Heart left ventricle (tissue), 16 donors: ENCODE results near the gene HSPA4L. TPM values are rescaled to one million over a fixed set of nuclear protein-coding genes. Genes with fewer than 3 reads are reported as not detected.

ENCODE experiments used
- ATAC-seq, 4 donors: fragments of 200-7000 bp; cut with Tn5 transposase; one replicate each; pipeline ENCODE4 v1.9.1; 2020 to 2022; ENCODE audit warnings: moderate library complexity in 4 of 4, mild to moderate bottlenecking in 3 of 4, moderate number of reproducible peaks in 1 of 4
- DNase-seq, 5 donors: peaks; one replicate each; pipeline ENCODE4 v3.0.0-alpha.2; 2020
- H3K27ac ChIP-seq, 12 donors: fragments of 200-600 bp; sonication (generic) in 4 of 12; one replicate each; pipeline versions ENCODE4 v1.5.0 to v1.8.0; 2016 to 2022; ENCODE audit warnings: mild to moderate bottlenecking in 2 of 12
- H3K27me3 ChIP-seq, 9 donors: fragments of 200-600 bp; sonication (generic) in 2 of 9; one replicate each; pipeline versions ENCODE4 v1.5.1 to v1.8.0; 2016 to 2022; ENCODE audit warnings: mild to moderate bottlenecking in 3 of 9
- H3K36me3 ChIP-seq, 9 donors: fragments of 200-600 bp; sonication (generic) in 2 of 9; one replicate each; pipeline versions ENCODE4 v1.5.0 to v1.8.0; 2018 to 2022; ENCODE audit warnings: mild to moderate bottlenecking in 2 of 9
- H3K4me1 ChIP-seq, 12 donors: fragments of 200-600 bp; sonication (generic) in 4 of 12; one replicate each; pipeline versions ENCODE4 v1.5.0 to v1.8.0; 2016 to 2022; ENCODE audit warnings: mild to moderate bottlenecking in 3 of 12
- H3K4me3 ChIP-seq, 12 donors: fragments of 200-600 bp; sonication (generic) in 4 of 12; one replicate each; pipeline versions ENCODE4 v1.5.0 to v1.8.0; 2017 to 2022; ENCODE audit warnings: mild to moderate bottlenecking in 9 of 12, moderate library complexity in 4 of 12
- H3K9me3 ChIP-seq, 12 donors: fragments of 200-600 bp; sonication (generic) in 4 of 12; one replicate each; pipeline versions ENCODE4 v1.5.0 to v1.8.0; 2016 to 2022; ENCODE audit warnings: mild to moderate bottlenecking in 1 of 12
- POLR2A ChIP-seq, 2 donors: fragments of 450-650 bp; IDR thresholded peaks; one replicate each; pipeline ENCODE4 v1.6.1; 2017; ENCODE audit warnings: antibody characterized with exemption in 2 of 2, mild to moderate bottlenecking in 2 of 2, moderate library complexity in 2 of 2
- WGBS, 4 donors: extraction: QIAGEN DNeasy Blood & Tissue Kit in 2 of 4; methylation state at CpG; one replicate each; pipeline versions ENCODE4 v1.1.5 to v1.1.7; 2013 to 2018; 5-methylcytosine and 5-hydroxymethylcytosine counted together
- intact Hi-C, 10 donors: fragments of 100-400 bp; cut with DNase I; formaldehyde crosslinking; loops; one replicate each; pipeline versions ENCODE4 v1.11.1 to v1.14.2; 2022
- polyA plus RNA-seq, 2 donors: library from polyadenylated mRNA; stranded (reverse); fragments of 200-250 nt; gene quantifications; one replicate each; pipeline ENCODE4 v1.2.3, GENCODE V29; 2013
- total RNA-seq, 9 donors: library from RNA; depleted of rRNA in 2 of 9; stranded (reverse); fragments of >200 nt in 2 of 9; fragmentation: NEBNext Ultra II Directional in 3 of 9; extraction: Animal tissue kit (Norgen Biotek cat#: 25700) in 3 of 9; gene quantifications; one replicate each; pipeline versions ENCODE4 v1.1.0 to v1.2.4, GENCODE V29; 2016 to 2023
- TF ChIP-seq, protein P1 (sequence below), 12 donors: fragments of 200-600 bp; sonication (generic) in 4 of 12; IDR thresholded peaks; one replicate each; pipeline versions ENCODE4 v1.5.0 to v1.8.0; 2018 to 2022; ENCODE audit warnings: antibody characterized with exemption in 12 of 12, mild to moderate bottlenecking in 5 of 12
- donor health status: ischemic (EF 13 %, LVEDD 7.1; RV severe dilation, severe dysfunction).
- donor health status: healthy with polysubstance abuse.
- donor health status: DM: no; HTN: yes; CAD: no.
- donor health status: DM: no; HTN: no; CAD: no.
- donor health status: ischemic (EF 25% LVEDD 6.9; RV normal size, moderate dysfunction).
- donor health status: ischemic (EF 25% LVEDD 5.7; RV mildly dilated, moderate dysfunction).
- donor health status: healthy.
- donor health status: DM: yes; HTN: yes; CAD: no.
- donor health status: ischemic (EF 35%, LVEDD 5.7; RV mildly dilated, moderate dysfunction).
- donor health status: nonischemic (EF 11% LVEDD 7.7; RV severe dilation, severe dysfunction).
- donor health status: DM: yes; HTN: yes; CAD: no.
- donor health status: PGD.
- donor health status: ischemic (EF 29% LVEDD 5.4; RV normal size, mild dysfunction).
- donor health status: nonischemic (EF 23%, LVEDD 6.1; RV moderate dilation, normal function).

Gene HSPA4L
- total and polyA plus RNA-seq, 11 donors, result 1.3 to 22.9 (median 12.4) TPM

DNA sequence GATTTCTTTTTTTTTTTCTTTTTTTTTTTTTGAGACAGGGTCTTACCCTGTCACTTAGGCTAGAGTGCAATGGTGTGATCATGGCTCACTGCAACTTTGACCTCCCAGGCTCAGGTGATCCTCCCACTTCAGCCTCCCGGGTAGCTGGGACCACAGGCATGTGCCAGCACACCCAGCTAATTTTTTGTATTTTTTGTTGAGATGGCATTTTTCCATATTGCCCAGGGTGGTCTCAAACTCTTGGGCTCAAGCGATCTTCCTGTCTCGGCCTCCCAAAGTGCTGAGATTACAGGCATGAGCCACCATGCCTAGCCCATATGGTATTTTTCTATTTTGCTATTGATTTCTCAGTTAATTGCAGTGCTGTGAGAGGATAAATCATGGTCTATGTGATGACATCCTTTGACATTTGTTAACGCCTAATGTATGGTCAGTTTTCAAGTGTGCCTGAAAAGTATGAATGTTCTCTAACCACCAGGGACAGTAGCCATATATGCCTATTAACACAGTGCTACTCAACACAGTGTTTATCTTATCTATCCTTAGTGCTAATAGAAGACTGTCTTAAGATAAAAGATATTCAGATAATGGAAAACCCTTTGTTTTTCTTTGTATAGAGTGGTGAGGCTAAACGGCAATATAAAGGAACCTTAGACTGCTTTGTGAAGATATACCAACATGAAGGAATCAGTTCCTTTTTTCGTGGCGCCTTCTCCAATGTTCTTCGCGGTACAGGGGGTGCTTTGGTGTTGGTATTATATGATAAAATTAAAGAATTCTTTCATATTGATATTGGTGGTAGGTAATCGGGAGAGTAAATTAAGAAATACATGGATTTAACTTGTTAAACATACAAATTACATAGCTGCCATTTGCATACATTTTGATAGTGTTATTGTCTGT, 9.1 kb upstream of the HSPA4L start:
- H3K9me3 ChIP-seq, result no peaks in the 10 kb centered on the region
- intact Hi-C loops, result no loop called here
- no peaks in the 10 kb centered on the region for H3K4me1 ChIP-seq
- peaks cover 0 to 9% (median 0%) of the 10 kb centered on the region in 9 donors for H3K27me3 ChIP-seq
- H3K4me3 ChIP-seq, result no peak overlapping the region
- DNase-seq (no peak), ATAC-seq (no peak)
- no peak overlapping the region for H3K27ac ChIP-seq
- H3K36me3 ChIP-seq, result no peaks in the 10 kb centered on the region
- TF ChIP-seq POLR2A (IDR thresholded peaks at IDR 0.05), result no peak
- TF ChIP-seq, protein P1, sequence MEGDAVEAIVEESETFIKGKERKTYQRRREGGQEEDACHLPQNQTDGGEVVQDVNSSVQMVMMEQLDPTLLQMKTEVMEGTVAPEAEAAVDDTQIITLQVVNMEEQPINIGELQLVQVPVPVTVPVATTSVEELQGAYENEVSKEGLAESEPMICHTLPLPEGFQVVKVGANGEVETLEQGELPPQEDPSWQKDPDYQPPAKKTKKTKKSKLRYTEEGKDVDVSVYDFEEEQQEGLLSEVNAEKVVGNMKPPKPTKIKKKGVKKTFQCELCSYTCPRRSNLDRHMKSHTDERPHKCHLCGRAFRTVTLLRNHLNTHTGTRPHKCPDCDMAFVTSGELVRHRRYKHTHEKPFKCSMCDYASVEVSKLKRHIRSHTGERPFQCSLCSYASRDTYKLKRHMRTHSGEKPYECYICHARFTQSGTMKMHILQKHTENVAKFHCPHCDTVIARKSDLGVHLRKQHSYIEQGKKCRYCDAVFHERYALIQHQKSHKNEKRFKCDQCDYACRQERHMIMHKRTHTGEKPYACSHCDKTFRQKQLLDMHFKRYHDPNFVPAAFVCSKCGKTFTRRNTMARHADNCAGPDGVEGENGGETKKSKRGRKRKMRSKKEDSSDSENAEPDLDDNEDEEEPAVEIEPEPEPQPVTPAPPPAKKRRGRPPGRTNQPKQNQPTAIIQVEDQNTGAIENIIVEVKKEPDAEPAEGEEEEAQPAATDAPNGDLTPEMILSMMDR (IDR thresholded peaks at IDR 0.05), result no peak
- 86 to 88% (median 88%) methylated on average over 10 of the region's 10 CpGs for WGBS, 4 donors

DNA sequence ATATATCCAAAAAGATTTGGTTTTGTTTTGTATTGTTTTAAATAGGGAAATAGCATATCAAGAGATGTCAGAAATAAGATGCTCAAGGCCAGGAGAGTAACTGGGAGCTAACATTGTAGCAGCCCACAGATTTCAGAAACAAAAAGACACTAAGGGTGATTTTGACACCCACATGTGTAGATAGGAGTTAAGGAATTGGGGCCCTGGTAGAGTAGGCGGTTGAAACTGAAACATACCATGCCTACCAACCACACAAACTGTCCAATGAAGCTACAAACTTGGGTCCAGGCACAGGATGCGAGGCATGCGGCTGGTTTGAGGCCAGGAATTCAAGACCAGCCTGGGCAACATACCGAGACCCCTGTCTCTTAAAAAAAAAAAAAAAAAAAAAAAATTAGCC, 6.3 kb upstream of the HSPA4L start:
- 92 to 98% (median 95%) methylated on average over 4 of the region's 4 CpGs for WGBS, 4 donors
- Histone ChIP-seq H3K4me1 (peaks cover 0 to 3% (median 0%) of the 10 kb centered on the region in 12 donors), H3K9me3 (no peaks in the 10 kb centered on the region), H3K36me3 (no peaks in the 10 kb centered on the region), H3K27ac (no peak overlapping the region), H3K4me3 (no peak overlapping the region), H3K27me3 (peaks cover 0 to 9% (median 0%) of the 10 kb centered on the region in 9 donors)
- ATAC-seq (no peak), DNase-seq (no peak)
- intact Hi-C loops, result no loop called here
- TF ChIP-seq, protein P1 (IDR thresholded peaks at IDR 0.05), result no peak
- TF ChIP-seq POLR2A (IDR thresholded peaks at IDR 0.05), result no peak

DNA sequence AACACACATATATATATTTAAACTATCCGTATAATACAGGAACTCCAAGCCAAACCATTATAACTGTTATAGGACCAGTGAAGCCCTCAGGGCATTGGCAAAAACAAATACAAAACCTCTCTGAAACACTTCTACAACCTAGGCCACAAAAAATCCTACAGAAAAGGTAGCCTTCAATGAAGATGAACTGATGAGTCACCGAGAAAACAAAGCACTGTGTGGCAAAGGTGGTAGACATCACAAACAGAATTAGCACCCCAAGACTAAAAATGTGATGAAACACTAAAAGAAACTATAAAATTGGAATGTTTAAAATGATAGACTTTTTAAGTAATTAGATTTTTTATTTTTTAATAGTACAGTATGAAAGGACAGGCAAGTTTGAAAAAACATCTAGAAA, 5.5 kb upstream of the HSPA4L start:
- TF ChIP-seq, protein P1 (IDR thresholded peaks at IDR 0.05), result no peak
- no peak for TF ChIP-seq POLR2A (IDR thresholded peaks at IDR 0.05)
- no peak overlapping the region for H3K4me3 ChIP-seq
- H3K9me3 ChIP-seq, result no peaks in the 10 kb centered on the region
- WGBS, 4 donors, result 86 to 93% (median 91%) methylated on average over 2 of the region's 2 CpGs
- no peak for ATAC-seq
- peaks cover 0 to 12% (median 0%) of the 10 kb centered on the region in 9 donors for H3K27me3 ChIP-seq
- peaks cover 0 to 10% (median 3%) of the 10 kb centered on the region in 12 donors for H3K4me1 ChIP-seq
- intact Hi-C loops, result no loop called here
- H3K36me3 ChIP-seq, result no peaks in the 10 kb centered on the region
- no peak for DNase-seq
- H3K27ac ChIP-seq, result no peak overlapping the region

DNA sequence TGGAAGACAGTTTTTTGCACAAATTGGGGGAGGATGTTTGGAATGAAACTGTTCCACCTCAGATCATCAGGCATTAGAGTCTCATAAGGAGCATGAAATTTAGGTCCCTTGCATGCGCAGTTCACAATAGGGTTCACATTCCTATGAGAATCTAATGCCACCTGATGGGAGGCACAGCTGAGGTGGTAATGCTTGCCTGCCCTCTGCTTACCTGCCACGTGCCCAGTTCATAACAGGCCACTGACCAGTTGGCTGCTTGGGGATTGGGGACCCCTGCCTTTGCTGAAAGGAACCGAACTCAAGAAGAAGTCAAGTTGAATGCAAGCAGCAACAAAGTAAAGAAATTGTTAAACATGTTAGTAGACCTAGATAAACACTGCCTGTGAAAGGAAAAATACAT, 4.6 kb upstream of the HSPA4L start:
- Histone ChIP-seq H3K36me3 (no peaks in the 10 kb centered on the region), H3K27me3 (peaks cover 0 to 17% (median 0%) of the 10 kb centered on the region in 9 donors), H3K27ac (no peak overlapping the region), H3K4me3 (no peak overlapping the region), H3K4me1 (peaks cover 0 to 12% (median 5%) of the 10 kb centered on the region in 12 donors), H3K9me3 (no peaks in the 10 kb centered on the region)
- DNase-seq, result no peak
- TF ChIP-seq, protein P1 (IDR thresholded peaks at IDR 0.05), result no peak
- TF ChIP-seq POLR2A (IDR thresholded peaks at IDR 0.05), result no peak
- ATAC-seq, result no peak
- intact Hi-C loops, result no loop called here
- 78 to 84% (median 83%) methylated on average over 3 of the region's 3 CpGs for WGBS, 4 donors
